ENCODE data around the gene DIS3L2.

Gene DIS3L2

GRCh38 chr2:232304236-232304635 is 342.7 kb downstream of the DIS3L2 start:
- H3K4me3 ChIP-seq (replicated peaks; ENCODE audit: low read depth, low read length) = no peak overlapping the region

GRCh38 chr2:232306741-232307305 is 345.3 kb downstream of the DIS3L2 start:
- DNase-seq (ENCODE audit: extremely low read depth, insufficient read length) = no peak
- no peaks in the 10 kb centered on the region; the same call in none of the 2 replicates for H3K36me3 ChIP-seq (ENCODE audit: control insufficient read depth, insufficient read depth, low read length)
- TF ChIP-seq, protein P1, sequence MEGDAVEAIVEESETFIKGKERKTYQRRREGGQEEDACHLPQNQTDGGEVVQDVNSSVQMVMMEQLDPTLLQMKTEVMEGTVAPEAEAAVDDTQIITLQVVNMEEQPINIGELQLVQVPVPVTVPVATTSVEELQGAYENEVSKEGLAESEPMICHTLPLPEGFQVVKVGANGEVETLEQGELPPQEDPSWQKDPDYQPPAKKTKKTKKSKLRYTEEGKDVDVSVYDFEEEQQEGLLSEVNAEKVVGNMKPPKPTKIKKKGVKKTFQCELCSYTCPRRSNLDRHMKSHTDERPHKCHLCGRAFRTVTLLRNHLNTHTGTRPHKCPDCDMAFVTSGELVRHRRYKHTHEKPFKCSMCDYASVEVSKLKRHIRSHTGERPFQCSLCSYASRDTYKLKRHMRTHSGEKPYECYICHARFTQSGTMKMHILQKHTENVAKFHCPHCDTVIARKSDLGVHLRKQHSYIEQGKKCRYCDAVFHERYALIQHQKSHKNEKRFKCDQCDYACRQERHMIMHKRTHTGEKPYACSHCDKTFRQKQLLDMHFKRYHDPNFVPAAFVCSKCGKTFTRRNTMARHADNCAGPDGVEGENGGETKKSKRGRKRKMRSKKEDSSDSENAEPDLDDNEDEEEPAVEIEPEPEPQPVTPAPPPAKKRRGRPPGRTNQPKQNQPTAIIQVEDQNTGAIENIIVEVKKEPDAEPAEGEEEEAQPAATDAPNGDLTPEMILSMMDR (IDR thresholded peaks at IDR 0.05; ENCODE audit: insufficient read depth, low read length, poor library complexity, severe bottlenecking) = no peak
- H3K27me3 ChIP-seq (replicated peaks; ENCODE audit: control insufficient read depth, insufficient read depth, low read length) = no peaks in the 10 kb centered on the region
- H3K4me3 ChIP-seq (replicated peaks; ENCODE audit: low read depth, low read length) = no peak overlapping the region

More at GRCh38 chr2:232304236-232304635, 342.7 kb downstream of the DIS3L2 start:
- Histone ChIP-seq H3K27me3 (replicated peaks; ENCODE audit: control insufficient read depth, insufficient read depth, low read length) (no peaks in the 10 kb centered on the region), H3K36me3 (ENCODE audit: control insufficient read depth, insufficient read depth, low read length) (no peaks in the 10 kb centered on the region; the same call in 1 of the 2 replicates)
- TF ChIP-seq, protein P1 (IDR thresholded peaks at IDR 0.05; ENCODE audit: insufficient read depth, low read length, poor library complexity, severe bottlenecking) = no peak
- no peak for DNase-seq (ENCODE audit: extremely low read depth, insufficient read length)

- no peaks in the 10 kb centered on the region; the same call in none of the 2 replicates for H3K36me3 ChIP-seq (ENCODE audit: control insufficient read depth, insufficient read depth, low read length)
- H3K27me3 ChIP-seq (replicated peaks; ENCODE audit: control insufficient read depth, insufficient read depth, low read length) = no peaks in the 10 kb centered on the region
- TF ChIP-seq, protein P1 (IDR thresholded peaks at IDR 0.05; ENCODE audit: insufficient read depth, low read length, poor library complexity, severe bottlenecking) = no peak
- DNase-seq (ENCODE audit: extremely low read depth, insufficient read length) = no peak
- no peak overlapping the region for H3K4me3 ChIP-seq (replicated peaks; ENCODE audit: low read depth, low read length)
These were observed 346.3 kb downstream of the DIS3L2 start for GRCh38 chr2:232307854-232308253.

GRCh38 chr2:232308986-232309385 is 347.5 kb downstream of the DIS3L2 start:
- H3K4me3 ChIP-seq (replicated peaks; ENCODE audit: low read depth, low read length) = no peak overlapping the region
- no peaks in the 10 kb centered on the region for H3K27me3 ChIP-seq (replicated peaks; ENCODE audit: control insufficient read depth, insufficient read depth, low read length)
- no peak for DNase-seq (ENCODE audit: extremely low read depth, insufficient read length)
- H3K36me3 ChIP-seq (ENCODE audit: control insufficient read depth, insufficient read depth, low read length) = no peaks in the 10 kb centered on the region; the same call in none of the 2 replicates
- TF ChIP-seq, protein P1 (IDR thresholded peaks at IDR 0.05; ENCODE audit: insufficient read depth, low read length, poor library complexity, severe bottlenecking) = no peak

DNA sequence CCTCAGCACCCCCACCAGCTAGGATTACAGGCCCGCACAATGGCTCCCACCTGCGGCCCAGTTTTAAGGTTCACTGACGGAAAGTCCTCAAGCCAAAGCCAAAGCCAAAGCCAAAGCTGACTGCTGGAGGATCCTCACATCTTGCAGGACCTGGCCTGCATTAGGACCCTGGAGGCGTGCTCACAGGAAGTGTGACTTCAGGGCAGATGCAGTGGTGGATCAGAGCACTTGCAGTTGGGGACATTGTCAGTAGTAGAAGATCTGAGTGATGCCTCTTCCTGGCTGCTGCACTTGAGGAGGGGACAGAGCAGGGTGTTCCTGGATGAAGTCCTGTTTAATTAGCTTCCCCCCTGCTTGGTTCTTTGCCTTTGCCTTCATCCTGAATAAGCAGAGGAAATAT is 348.1 kb downstream of the DIS3L2 start:
- DNase-seq (ENCODE audit: extremely low read depth, insufficient read length) = no peak
- H3K36me3 ChIP-seq (ENCODE audit: control insufficient read depth, insufficient read depth, low read length) = no peaks in the 10 kb centered on the region; the same call in none of the 2 replicates
- no peak overlapping the region for H3K4me3 ChIP-seq (replicated peaks; ENCODE audit: low read depth, low read length)
- no peaks in the 10 kb centered on the region for H3K27me3 ChIP-seq (replicated peaks; ENCODE audit: control insufficient read depth, insufficient read depth, low read length)
- TF ChIP-seq, protein P1 (IDR thresholded peaks at IDR 0.05; ENCODE audit: insufficient read depth, low read length, poor library complexity, severe bottlenecking) = no peak

Measured in GM06990 (cell line).